ENCODE measurements around the gene BMS1. TPM values are rescaled to one million over a fixed set of nuclear protein-coding genes. Genes with fewer than 3 reads are reported as not detected.

Gene BMS1
- polyA plus RNA-seq, 1 of the 3 experiments (the other 2 are of a cell fraction) = 4.9 TPM

DNA sequence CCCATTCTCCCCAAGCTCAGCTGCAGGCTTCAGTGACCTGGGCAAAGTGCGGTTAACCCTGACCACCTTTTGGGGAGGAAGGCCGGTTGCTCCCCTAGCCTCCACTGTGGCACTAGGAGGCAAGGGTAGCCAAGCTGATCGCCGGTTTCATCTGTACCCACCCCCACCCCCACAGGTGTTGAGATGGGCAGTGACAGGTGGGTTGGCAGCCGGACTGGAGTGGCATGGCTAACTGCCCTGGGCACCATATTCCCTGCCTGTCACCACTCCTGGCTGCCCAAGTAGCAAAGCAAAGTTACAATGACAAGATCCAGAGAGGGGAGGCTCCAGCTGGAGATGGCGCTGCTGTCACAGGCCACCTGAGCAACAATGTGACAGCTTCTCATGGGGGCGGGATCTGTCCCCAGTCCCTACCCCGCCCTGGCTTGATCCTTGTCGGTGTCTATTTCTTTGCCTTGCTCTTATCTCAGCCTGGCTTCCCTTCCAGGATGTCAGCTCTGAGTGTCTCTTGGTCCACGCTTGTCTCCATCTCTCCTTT is 27.0 kb upstream of the BMS1 start (continued):
- TF ChIP-seq FOSL2 (IDR thresholded peaks at IDR 0.05; ENCODE audit: borderline replicate concordance, low read depth) = no peak
- TF ChIP-seq, protein P1, sequence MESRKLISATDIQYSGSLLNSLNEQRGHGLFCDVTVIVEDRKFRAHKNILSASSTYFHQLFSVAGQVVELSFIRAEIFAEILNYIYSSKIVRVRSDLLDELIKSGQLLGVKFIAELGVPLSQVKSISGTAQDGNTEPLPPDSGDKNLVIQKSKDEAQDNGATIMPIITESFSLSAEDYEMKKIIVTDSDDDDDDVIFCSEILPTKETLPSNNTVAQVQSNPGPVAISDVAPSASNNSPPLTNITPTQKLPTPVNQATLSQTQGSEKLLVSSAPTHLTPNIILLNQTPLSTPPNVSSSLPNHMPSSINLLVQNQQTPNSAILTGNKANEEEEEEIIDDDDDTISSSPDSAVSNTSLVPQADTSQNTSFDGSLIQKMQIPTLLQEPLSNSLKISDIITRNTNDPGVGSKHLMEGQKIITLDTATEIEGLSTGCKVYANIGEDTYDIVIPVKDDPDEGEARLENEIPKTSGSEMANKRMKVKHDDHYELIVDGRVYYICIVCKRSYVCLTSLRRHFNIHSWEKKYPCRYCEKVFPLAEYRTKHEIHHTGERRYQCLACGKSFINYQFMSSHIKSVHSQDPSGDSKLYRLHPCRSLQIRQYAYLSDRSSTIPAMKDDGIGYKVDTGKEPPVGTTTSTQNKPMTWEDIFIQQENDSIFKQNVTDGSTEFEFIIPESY (IDR thresholded peaks at IDR 0.05; ENCODE audit: borderline replicate concordance, low read depth) = no peak

DNA sequence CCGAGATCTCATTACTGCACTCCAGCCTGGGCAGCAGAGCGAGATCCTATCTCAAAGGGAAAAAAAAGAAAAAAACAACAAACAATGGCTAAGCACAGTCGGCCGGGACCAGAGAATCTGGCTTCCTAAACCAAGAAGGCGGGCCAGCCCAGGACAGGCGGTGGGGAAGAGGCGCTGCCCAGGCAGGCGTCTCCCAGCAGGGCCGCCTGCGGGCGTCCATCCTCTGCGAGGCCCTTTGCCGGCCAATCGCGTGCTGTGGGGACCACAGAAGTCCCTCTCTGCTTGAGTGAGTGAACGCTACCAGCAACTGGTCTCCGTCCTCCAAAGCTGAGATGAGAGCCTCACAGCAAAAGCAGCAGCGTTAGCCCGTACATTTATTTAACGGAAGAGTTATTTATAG is 14.7 kb upstream of the BMS1 start:
- H3K27me3 ChIP-seq (ENCODE audit: insufficient read depth) = peaks cover 25% of the 10 kb centered on the region
- POLR2A ChIA-PET = no interaction called here
- H3K36me3 ChIP-seq (replicated peaks in 1 of 2; ENCODE audit: control insufficient read depth in 1 of 2, insufficient read depth in 2 of 2, low read length in 1 of 2) = no peaks in the 10 kb centered on the region
- H3K27ac ChIP-seq (ENCODE audit: low read depth in 2 of 2, low read length in 1 of 2) = no peak overlapping the region
- no peak overlapping the region; the same call in 1 of the 2 replicates for H3K4me2 ChIP-seq
- H3F3A ChIP-seq (replicated peaks; ENCODE audit: insufficient read depth) = no peaks in the 10 kb centered on the region
- H4K20me1 ChIP-seq (ENCODE audit: insufficient read depth) = no peaks in the 10 kb centered on the region
- TF ChIP-seq, protein P2, sequence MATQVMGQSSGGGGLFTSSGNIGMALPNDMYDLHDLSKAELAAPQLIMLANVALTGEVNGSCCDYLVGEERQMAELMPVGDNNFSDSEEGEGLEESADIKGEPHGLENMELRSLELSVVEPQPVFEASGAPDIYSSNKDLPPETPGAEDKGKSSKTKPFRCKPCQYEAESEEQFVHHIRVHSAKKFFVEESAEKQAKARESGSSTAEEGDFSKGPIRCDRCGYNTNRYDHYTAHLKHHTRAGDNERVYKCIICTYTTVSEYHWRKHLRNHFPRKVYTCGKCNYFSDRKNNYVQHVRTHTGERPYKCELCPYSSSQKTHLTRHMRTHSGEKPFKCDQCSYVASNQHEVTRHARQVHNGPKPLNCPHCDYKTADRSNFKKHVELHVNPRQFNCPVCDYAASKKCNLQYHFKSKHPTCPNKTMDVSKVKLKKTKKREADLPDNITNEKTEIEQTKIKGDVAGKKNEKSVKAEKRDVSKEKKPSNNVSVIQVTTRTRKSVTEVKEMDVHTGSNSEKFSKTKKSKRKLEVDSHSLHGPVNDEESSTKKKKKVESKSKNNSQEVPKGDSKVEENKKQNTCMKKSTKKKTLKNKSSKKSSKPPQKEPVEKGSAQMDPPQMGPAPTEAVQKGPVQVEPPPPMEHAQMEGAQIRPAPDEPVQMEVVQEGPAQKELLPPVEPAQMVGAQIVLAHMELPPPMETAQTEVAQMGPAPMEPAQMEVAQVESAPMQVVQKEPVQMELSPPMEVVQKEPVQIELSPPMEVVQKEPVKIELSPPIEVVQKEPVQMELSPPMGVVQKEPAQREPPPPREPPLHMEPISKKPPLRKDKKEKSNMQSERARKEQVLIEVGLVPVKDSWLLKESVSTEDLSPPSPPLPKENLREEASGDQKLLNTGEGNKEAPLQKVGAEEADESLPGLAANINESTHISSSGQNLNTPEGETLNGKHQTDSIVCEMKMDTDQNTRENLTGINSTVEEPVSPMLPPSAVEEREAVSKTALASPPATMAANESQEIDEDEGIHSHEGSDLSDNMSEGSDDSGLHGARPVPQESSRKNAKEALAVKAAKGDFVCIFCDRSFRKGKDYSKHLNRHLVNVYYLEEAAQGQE (IDR thresholded peaks at IDR 0.05; ENCODE audit: low read depth, low read length) = no peak
- TF ChIP-seq TAF1 (IDR thresholded peaks at IDR 0.05; ENCODE audit: borderline replicate concordance, low read depth, low read length) = no peak
- TF ChIP-seq, protein P1 (IDR thresholded peaks at IDR 0.05; ENCODE audit: borderline replicate concordance, low read depth) = no peak
- TF ChIP-seq CTCF (IDR thresholded peaks at IDR 0.05) = no peak
- TF ChIP-seq POLR2AphosphoS5 (IDR thresholded peaks at IDR 0.05; ENCODE audit: low read depth, low read length) = no peak
- no peak for TF ChIP-seq GABPA (IDR thresholded peaks at IDR 0.05; ENCODE audit: low read depth)
- TF ChIP-seq RCOR1 (IDR thresholded peaks at IDR 0.05; ENCODE audit: low read length) = no peak
- TF ChIP-seq EZH2phosphoT487 (IDR thresholded peaks at IDR 0.05; ENCODE audit: borderline replicate concordance, low read depth) = no peak
- no peak for TF ChIP-seq GATA2 (CRISPR knock-in tag; IDR thresholded peaks at IDR 0.05)
- TF ChIP-seq SIN3A (IDR thresholded peaks at IDR 0.05; ENCODE audit: borderline replicate concordance, low read depth, low read length) = no peak
- TF ChIP-seq NFIC (IDR thresholded peaks at IDR 0.05; ENCODE audit: borderline replicate concordance) = no peak
- TF ChIP-seq FOSL2 (IDR thresholded peaks at IDR 0.05; ENCODE audit: borderline replicate concordance, low read depth) = no peak
- TF ChIP-seq MXI1 (IDR thresholded peaks at IDR 0.05; ENCODE audit: low read depth, low read length) = no peak
- TF ChIP-seq FOXM1 (IDR thresholded peaks at IDR 0.05; ENCODE audit: low read depth) = no peak
- no peak for TF ChIP-seq ELF1 (IDR thresholded peaks at IDR 0.05)
- no peak for TF ChIP-seq USF1 (IDR thresholded peaks at IDR 0.05; ENCODE audit: borderline replicate concordance, low read depth)
- TF ChIP-seq, protein P3, sequence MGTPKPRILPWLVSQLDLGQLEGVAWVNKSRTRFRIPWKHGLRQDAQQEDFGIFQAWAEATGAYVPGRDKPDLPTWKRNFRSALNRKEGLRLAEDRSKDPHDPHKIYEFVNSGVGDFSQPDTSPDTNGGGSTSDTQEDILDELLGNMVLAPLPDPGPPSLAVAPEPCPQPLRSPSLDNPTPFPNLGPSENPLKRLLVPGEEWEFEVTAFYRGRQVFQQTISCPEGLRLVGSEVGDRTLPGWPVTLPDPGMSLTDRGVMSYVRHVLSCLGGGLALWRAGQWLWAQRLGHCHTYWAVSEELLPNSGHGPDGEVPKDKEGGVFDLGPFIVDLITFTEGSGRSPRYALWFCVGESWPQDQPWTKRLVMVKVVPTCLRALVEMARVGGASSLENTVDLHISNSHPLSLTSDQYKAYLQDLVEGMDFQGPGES (IDR thresholded peaks at IDR 0.05; ENCODE audit: low read depth, low read length) = no peak
- H3K79me2 ChIP-seq (ENCODE audit: insufficient read depth) = no peaks in the 10 kb centered on the region
- H2AFZ ChIP-seq (ENCODE audit: low read depth) = no peak overlapping the region
- H3K9me3 ChIP-seq = no peaks in the 10 kb centered on the region
- no peak overlapping the region for H3K9ac ChIP-seq
- peak; percentile 63 for DNase-seq
- H3K9me2 ChIP-seq = no peaks in the 10 kb centered on the region
- peaks cover 0 to 3% of the 10 kb centered on the region in 2 experiments; a peak in 1 of 4 replicates for H3K4me1 ChIP-seq (ENCODE audit: control insufficient read depth in 1 of 2, insufficient read depth in 2 of 2, low read depth in 1 of 2, low read length in 1 of 2)
- 11% methylated on average over 13 of the region's 20 CpGs for WGBS (ENCODE audit: low lambda C conversion rate)
- CTCF ChIA-PET = interaction anchor here (4.0 kb wide), 1 partner anchor 15 kb away, joined by 21 read pairs; no protein-coding TSS in a partner anchor
- H3K4me3 ChIP-seq (ENCODE audit: low read depth in 2 of 2, low read length in 1 of 2) = no peak overlapping the region
